ENCODE data around the gene SH3D19. TPM values are rescaled to one million over a fixed set of nuclear protein-coding genes. Genes with fewer than 3 reads are reported as not detected.
A peak's percentile ranks its signal among the peaks of the same experiment; 100 is the strongest.

Gene SH3D19
- total RNA-seq, 5 donors from 2014 or later (not counting 1 experiment from before 2014, with no cell fraction given): 0.38 to 0.66 (median 0.51) TPM; not detected in 1

- peak in 1 of 35 experiments; percentile 17 for DNase-seq
- Histone ChIP-seq H3K27ac (ENCODE audit: low read length) (peak overlapping the region; percentile 93), H3K4me1 (ENCODE audit: control insufficient read depth in 1 of 2, extremely low read depth in 1 of 2, insufficient read depth in 2 of 2, low read length in 2 of 2) (peaks cover 13 to 24% of the 10 kb centered on the region in 2 experiments), H3K9me3 (no peaks in the 10 kb centered on the region), H3K36me3 (ENCODE audit: control insufficient read depth in 2 of 2, extremely low read depth in 1 of 2, insufficient read depth in 1 of 2, low read length in 1 of 2) (peaks cover 2 to 38% of the 10 kb centered on the region in 2 donors), H3K27me3 (replicated peaks in 1 of 2; ENCODE audit: control insufficient read depth in 2 of 2, extremely low read depth in 1 of 2, insufficient read depth in 2 of 2, low read length in 1 of 2) (peaks cover 0 to 6% of the 10 kb centered on the region in 2 experiments), H3K4me3 (ENCODE audit: control insufficient read depth in 1 of 2, extremely low read depth in 1 of 2, low read length in 1 of 2) (peak overlapping the region; percentile 84 to 96)
- H3K4me3 Mint-ChIP-seq: peak overlapping the region; percentile 94 to 98 (median 96)
- H3K27me3 Mint-ChIP-seq: no peaks in the 10 kb centered on the region
- H3K36me3 Mint-ChIP-seq: peaks cover 31% of the 10 kb centered on the region
- 7% methylated on average over 3 of the region's 3 CpGs for WGBS (ENCODE audit: insufficient coverage)
- H3K9me3 Mint-ChIP-seq: no peaks in the 10 kb centered on the region
- H3K27ac Mint-ChIP-seq: peak overlapping the region; percentile 97 to 98
- H3K4me1 Mint-ChIP-seq: peaks cover 30 to 44% (median 35%) of the 10 kb centered on the region in 3 donors
- ChIA-PET CTCF (interaction anchor here (0.6 to 1.0 kb wide), 2 partner anchors 8 to 32 kb away, joined by 3 read pairs; no protein-coding TSS in a partner anchor), POLR2A (interaction anchor here (0.5 to 2.1 kb wide), 5 partner anchors 48 to 1436 kb away, joined by 3 to 8 read pairs (median 3); partner anchors contain the start of genes FBXW7 (in 1 of the 2) and LRBA (in 1 of the 2))
- no peak for ATAC-seq (replicated peaks in 1 of 4)
These were observed 224.9 kb downstream of the SH3D19 start for GRCh38 chr4:151100531-151100930.

GRCh38 chr4:151099976-151100417 is 225.4 kb downstream of the SH3D19 start:
- Mint-ChIP-seq H3K27me3 (no peaks in the 10 kb centered on the region), H3K9me3 (no peaks in the 10 kb centered on the region), H3K4me3 (peak overlapping the region; percentile 94 to 98 (median 96)), H3K4me1 (peaks cover 30 to 44% (median 35%) of the 10 kb centered on the region in 3 donors), H3K27ac (peak overlapping the region; percentile 97 to 98), H3K36me3 (peaks cover 31% of the 10 kb centered on the region)
- Histone ChIP-seq H3K4me3 (ENCODE audit: control insufficient read depth in 1 of 2, extremely low read depth in 1 of 2, low read length in 1 of 2) (peak overlapping the region; percentile 84 to 96), H3K4me1 (ENCODE audit: control insufficient read depth in 1 of 2, extremely low read depth in 1 of 2, insufficient read depth in 2 of 2, low read length in 2 of 2) (peaks cover 13 to 24% of the 10 kb centered on the region in 2 experiments), H3K27ac (ENCODE audit: low read length) (peak overlapping the region; percentile 93), H3K27me3 (replicated peaks in 1 of 2; ENCODE audit: control insufficient read depth in 2 of 2, extremely low read depth in 1 of 2, insufficient read depth in 2 of 2, low read length in 1 of 2) (peaks cover 0 to 6% of the 10 kb centered on the region in 2 experiments), H3K9me3 (no peaks in the 10 kb centered on the region), H3K36me3 (ENCODE audit: control insufficient read depth in 2 of 2, extremely low read depth in 1 of 2, insufficient read depth in 1 of 2, low read length in 1 of 2) (peaks cover 2 to 34% of the 10 kb centered on the region in 2 donors)
- DNase-seq (no peak), ATAC-seq (replicated peaks in 1 of 4) (peak in 2 of 4 experiments; percentile 0 to 3)
- WGBS (ENCODE audit: insufficient coverage): 2% methylated on average over 7 of the region's 13 CpGs
- ChIA-PET POLR2A (interaction anchor here (0.5 to 2.1 kb wide), 4 partner anchors 69 to 1437 kb away, joined by 3 to 8 read pairs (median 4); partner anchors contain the start of genes FBXW7 (in 1 of the 2) and LRBA (in 1 of the 2)), CTCF (interaction anchor here (0.6 to 1.0 kb wide), 2 partner anchors 8 to 32 kb away, joined by 3 read pairs; no protein-coding TSS in a partner anchor)

GRCh38 chr4:151099229-151099975 is 226.0 kb downstream of the SH3D19 start, which contains the start of gene RPS3A:
TSS of gene RPS3A (plus strand) at chr4:151099628. CDS start at chr4:151099653, 25 bp downstream.
- peaks cover 26% of the 10 kb centered on the region for H3K36me3 Mint-ChIP-seq

GRCh38 chr4:151098979-151099228 is 226.5 kb downstream of the SH3D19 start:
- Histone ChIP-seq H3K27ac (ENCODE audit: low read length) (peak overlapping the region; percentile 83), H3K9me3 (no peaks in the 10 kb centered on the region), H3K27me3 (replicated peaks in 1 of 2; ENCODE audit: control insufficient read depth in 2 of 2, extremely low read depth in 1 of 2, insufficient read depth in 2 of 2, low read length in 1 of 2) (peaks cover 0 to 6% of the 10 kb centered on the region in 2 experiments), H3K4me3 (ENCODE audit: control insufficient read depth in 1 of 2, extremely low read depth in 1 of 2, low read length in 1 of 2) (peak overlapping the region; percentile 84 to 96), H3K4me1 (ENCODE audit: control insufficient read depth in 1 of 2, extremely low read depth in 1 of 2, insufficient read depth in 2 of 2, low read length in 2 of 2) (peaks cover 13 to 24% of the 10 kb centered on the region in 2 experiments), H3K36me3 (ENCODE audit: control insufficient read depth in 2 of 2, extremely low read depth in 1 of 2, insufficient read depth in 1 of 2, low read length in 1 of 2) (peaks cover 2 to 24% of the 10 kb centered on the region in 2 donors)
- no peak for DNase-seq
- ChIA-PET CTCF (interaction anchor here in 1 of 2 donors (0.6 to 1.0 kb wide), 4 partner anchors 15 to 1179 kb away, joined by 3 to 6 read pairs (median 3); no protein-coding TSS in a partner anchor), POLR2A (interaction anchor here (0.5 to 2.1 kb wide), 7 partner anchors 8 to 1438 kb away, joined by 3 to 8 read pairs (median 5); partner anchors contain the start of genes FBXW7 (in 1 of the 2) and LRBA (in 1 of the 2))
- no peak for ATAC-seq (replicated peaks in 1 of 4)
- peak overlapping the region; percentile 94 to 98 (median 96) for H3K4me3 Mint-ChIP-seq
- peak overlapping the region; percentile 97 to 98 for H3K27ac Mint-ChIP-seq
- peaks cover 0 to 2% of the 10 kb centered on the region in 2 donors for H3K27me3 Mint-ChIP-seq
- H3K36me3 Mint-ChIP-seq: peaks cover 26% of the 10 kb centered on the region
- WGBS (ENCODE audit: insufficient coverage): 7% methylated on average over 6 of the region's 8 CpGs
- peaks cover 30 to 43% (median 35%) of the 10 kb centered on the region in 3 donors for H3K4me1 Mint-ChIP-seq
- H3K9me3 Mint-ChIP-seq: no peaks in the 10 kb centered on the region

More at GRCh38 chr4:151099229-151099975, 226.0 kb downstream of the SH3D19 start, which contains the start of gene RPS3A:
- Mint-ChIP-seq H3K27me3 (peaks cover 0 to under 1% of the 10 kb centered on the region in 2 donors), H3K4me3 (peak within 1 kb of the TSS; percentile 94 to 98 (median 96)), H3K4me1 (peaks cover 30 to 44% (median 35%) of the 10 kb centered on the region in 3 donors), H3K9me3 (no peaks in the 10 kb centered on the region), H3K27ac (peak within 1 kb of the TSS; percentile 97 to 98)
- Histone ChIP-seq H3K4me3 (ENCODE audit: control insufficient read depth in 1 of 2, extremely low read depth in 1 of 2, low read length in 1 of 2) (peak within 1 kb of the TSS; percentile 84 to 96), H3K36me3 (ENCODE audit: control insufficient read depth in 2 of 2, extremely low read depth in 1 of 2, insufficient read depth in 1 of 2, low read length in 1 of 2) (peaks cover 2 to 28% of the 10 kb centered on the region in 2 donors), H3K27me3 (replicated peaks in 1 of 2; ENCODE audit: control insufficient read depth in 2 of 2, extremely low read depth in 1 of 2, insufficient read depth in 2 of 2, low read length in 1 of 2) (peaks cover 0 to 6% of the 10 kb centered on the region in 2 experiments), H3K4me1 (ENCODE audit: control insufficient read depth in 1 of 2, extremely low read depth in 1 of 2, insufficient read depth in 2 of 2, low read length in 2 of 2) (peaks cover 13 to 24% of the 10 kb centered on the region in 2 experiments), H3K9me3 (no peaks in the 10 kb centered on the region), H3K27ac (ENCODE audit: low read length) (peak within 1 kb of the TSS; percentile 93)
- 0% methylated on average over 66 of the region's 69 CpGs for WGBS (ENCODE audit: insufficient coverage)
- ChIA-PET CTCF (interaction anchor here in 1 of 2 donors (0.6 to 1.0 kb wide), 3 partner anchors 15 to 661 kb away, joined by 3 to 6 read pairs (median 3); no protein-coding TSS in a partner anchor), POLR2A (interaction anchor here (0.5 to 2.1 kb wide), 8 partner anchors 9 to 1437 kb away, joined by 3 to 8 read pairs (median 5); partner anchors contain the start of genes FBXW7 (in 1 of the 2) and LRBA (in 1 of the 2))
- DNase-seq (peak; percentile 95 to 100 (median 97)), ATAC-seq (replicated peaks in 1 of 4) (peak; percentile 87 to 98 (median 92))

GRCh38 chr4:151097759-151098158 is 227.6 kb downstream of the SH3D19 start:
- H3K36me3 Mint-ChIP-seq: peaks cover 24% of the 10 kb centered on the region
- H3K27ac Mint-ChIP-seq: peak overlapping the region; percentile 66 to 98
- POLR2A ChIA-PET: interaction anchor here in 1 of 2 donors (0.6 kb wide), 1 partner anchor 523 kb away, joined by 3 read pairs; no protein-coding TSS in a partner anchor
- Histone ChIP-seq H3K4me1 (ENCODE audit: control insufficient read depth in 1 of 2, extremely low read depth in 1 of 2, insufficient read depth in 2 of 2, low read length in 2 of 2) (peaks cover 13 to 24% of the 10 kb centered on the region in 2 experiments), H3K27ac (ENCODE audit: low read length) (peak overlapping the region; percentile 83), H3K36me3 (ENCODE audit: control insufficient read depth in 2 of 2, extremely low read depth in 1 of 2, insufficient read depth in 1 of 2, low read length in 1 of 2) (peaks cover 0 to 13% of the 10 kb centered on the region in 2 donors), H3K4me3 (ENCODE audit: control insufficient read depth in 1 of 2, extremely low read depth in 1 of 2, low read length in 1 of 2) (no peak overlapping the region), H3K27me3 (replicated peaks in 1 of 2; ENCODE audit: control insufficient read depth in 2 of 2, extremely low read depth in 1 of 2, insufficient read depth in 2 of 2, low read length in 1 of 2) (peaks cover 0 to 6% of the 10 kb centered on the region in 2 experiments), H3K9me3 (no peaks in the 10 kb centered on the region)
- no peak for DNase-seq
- H3K4me3 Mint-ChIP-seq: peak overlapping the region; percentile 34 to 98 (median 47)
- peaks cover 0 to 2% of the 10 kb centered on the region in 2 donors for H3K27me3 Mint-ChIP-seq
- H3K4me1 Mint-ChIP-seq: peaks cover 27 to 39% (median 33%) of the 10 kb centered on the region in 3 donors
- no peaks in the 10 kb centered on the region for H3K9me3 Mint-ChIP-seq
- ATAC-seq (replicated peaks in 1 of 4): no peak
- CTCF ChIA-PET: no interaction called here
- no CpG with 5 or more reads among the region's 3 CpGs for WGBS (ENCODE audit: insufficient coverage)
